Measurements from ENCODE around the gene IMP4.
A peak's percentile ranks its signal among the peaks of the same experiment; 100 is the strongest.

IMP4 gene

GRCh38 chr2:130387804-130388203, 45.1 kb downstream of the IMP4 start:
- peaks cover 10% of the 10 kb centered on the region; the same call in 1 of the 2 replicates for H3K9me3 ChIP-seq (ENCODE audit: insufficient read depth, low read length)
- peaks cover 8% of the 10 kb centered on the region for H3K36me3 ChIP-seq (replicated peaks; ENCODE audit: low read depth, low read length)
- peaks cover 53% of the 10 kb centered on the region for H3K4me1 ChIP-seq (ENCODE audit: low read length)
- no peak overlapping the region for H2AFZ ChIP-seq (ENCODE audit: low read depth, low read length)
- no peak overlapping the region for H3K27ac ChIP-seq (ENCODE audit: low read length)
- no peaks in the 10 kb centered on the region for H3K27me3 ChIP-seq (ENCODE audit: low read depth, low read length)
- H3K9ac ChIP-seq (ENCODE audit: low read length), result no peak overlapping the region
- peaks cover 4% of the 10 kb centered on the region; the same call in 1 of the 2 replicates for H4K20me1 ChIP-seq (ENCODE audit: insufficient read depth, low read length)
- H3K4me3 ChIP-seq (ENCODE audit: low read length), result no peak overlapping the region
- no peaks in the 10 kb centered on the region for H3K79me2 ChIP-seq (ENCODE audit: low read length)
- H3K4me2 ChIP-seq (ENCODE audit: low read length), result no peak overlapping the region
- TF ChIP-seq EZH2phosphoT487 (IDR thresholded peaks at IDR 0.05; ENCODE audit: low read depth), result no peak
- TF ChIP-seq CTCF (IDR thresholded peaks at IDR 0.05; ENCODE audit: low read depth, low read length), result no peak

GRCh38 chr2:130388221-130388907, 45.7 kb downstream of the IMP4 start:
- H3K9ac ChIP-seq (ENCODE audit: low read length), result no peak overlapping the region
- H3K79me2 ChIP-seq (ENCODE audit: low read length), result no peaks in the 10 kb centered on the region
- H3K9me3 ChIP-seq (ENCODE audit: insufficient read depth, low read length), result peaks cover 10% of the 10 kb centered on the region; the same call in 1 of the 2 replicates
- TF ChIP-seq EZH2phosphoT487 (IDR thresholded peaks at IDR 0.05; ENCODE audit: low read depth) (no peak), CTCF (IDR thresholded peaks at IDR 0.05; ENCODE audit: low read depth, low read length) (no peak)
- H3K4me2 ChIP-seq (ENCODE audit: low read length), result no peak overlapping the region
- peaks cover 6% of the 10 kb centered on the region for H3K36me3 ChIP-seq (replicated peaks; ENCODE audit: low read depth, low read length)
- H3K27me3 ChIP-seq (ENCODE audit: low read depth, low read length), result no peaks in the 10 kb centered on the region
- H3K4me1 ChIP-seq (ENCODE audit: low read length), result peaks cover 57% of the 10 kb centered on the region
- H4K20me1 ChIP-seq (ENCODE audit: insufficient read depth, low read length), result peaks cover 4% of the 10 kb centered on the region; the same call in 1 of the 2 replicates
- H2AFZ ChIP-seq (ENCODE audit: low read depth, low read length), result no peak overlapping the region
- H3K4me3 ChIP-seq (ENCODE audit: low read length), result no peak overlapping the region
- H3K27ac ChIP-seq (ENCODE audit: low read length), result no peak overlapping the region

- H3K4me2 ChIP-seq (ENCODE audit: low read length), result no peak overlapping the region
- H3K9me3 ChIP-seq (ENCODE audit: insufficient read depth, low read length), result peaks cover 10% of the 10 kb centered on the region; the same call in 1 of the 2 replicates
- H3K27ac ChIP-seq (ENCODE audit: low read length), result no peak overlapping the region
- no peaks in the 10 kb centered on the region for H3K27me3 ChIP-seq (ENCODE audit: low read depth, low read length)
- TF ChIP-seq EZH2phosphoT487 (IDR thresholded peaks at IDR 0.05; ENCODE audit: low read depth) (no peak), CTCF (IDR thresholded peaks at IDR 0.05; ENCODE audit: low read depth, low read length) (no peak)
- peaks cover 6% of the 10 kb centered on the region for H3K36me3 ChIP-seq (replicated peaks; ENCODE audit: low read depth, low read length)
- H3K79me2 ChIP-seq (ENCODE audit: low read length), result no peaks in the 10 kb centered on the region
- peaks cover 4% of the 10 kb centered on the region; the same call in 1 of the 2 replicates for H4K20me1 ChIP-seq (ENCODE audit: insufficient read depth, low read length)
- no peak overlapping the region for H2AFZ ChIP-seq (ENCODE audit: low read depth, low read length)
- H3K4me1 ChIP-seq (ENCODE audit: low read length), result peaks cover 61% of the 10 kb centered on the region
- no peak overlapping the region for H3K4me3 ChIP-seq (ENCODE audit: low read length)
- no peak overlapping the region for H3K9ac ChIP-seq (ENCODE audit: low read length)
Observed at GRCh38 chr2:130389358-130389757, 46.7 kb downstream of the IMP4 start.

GRCh38 chr2:130389783-130390182, 47.1 kb downstream of the IMP4 start:
- H3K36me3 ChIP-seq (replicated peaks; ENCODE audit: low read depth, low read length), result peaks cover 6% of the 10 kb centered on the region
- H2AFZ ChIP-seq (ENCODE audit: low read depth, low read length), result 0 out of 2 replicates have a peak overlapping the region, but pooled peaks have one; percentile 10
- H3K27ac ChIP-seq (ENCODE audit: low read length), result no peak overlapping the region
- H4K20me1 ChIP-seq (ENCODE audit: insufficient read depth, low read length), result peaks cover 4% of the 10 kb centered on the region; the same call in 1 of the 2 replicates
- H3K79me2 ChIP-seq (ENCODE audit: low read length), result no peaks in the 10 kb centered on the region
- 0 out of 2 replicates have a peak overlapping the region, but pooled peaks have one; percentile 98 for H3K4me2 ChIP-seq (ENCODE audit: low read length)
- H3K9me3 ChIP-seq (ENCODE audit: insufficient read depth, low read length), result peaks cover 10% of the 10 kb centered on the region; the same call in 1 of the 2 replicates
- peak overlapping the region; percentile 78; the same call in 1 of the 2 replicates for H3K4me3 ChIP-seq (ENCODE audit: low read length)
- H3K4me1 ChIP-seq (ENCODE audit: low read length), result peaks cover 61% of the 10 kb centered on the region
- no peak for TF ChIP-seq CTCF (IDR thresholded peaks at IDR 0.05; ENCODE audit: low read depth, low read length)
- no peak for TF ChIP-seq EZH2phosphoT487 (IDR thresholded peaks at IDR 0.05; ENCODE audit: low read depth)
- H3K27me3 ChIP-seq (ENCODE audit: low read depth, low read length), result no peaks in the 10 kb centered on the region
- no peak overlapping the region for H3K9ac ChIP-seq (ENCODE audit: low read length)
